Renal cortex interstitium (tissue), 11 donors: ENCODE data around the gene NDUFA1. TPM values are rescaled to one million over a fixed set of nuclear protein-coding genes. Genes with fewer than 3 reads are reported as not detected.
"Not testable (repeated sequence)": the region's sequence is repeated elsewhere in the genome, so short reads cannot be mapped to it uniquely, and the experiment has no call there.

ENCODE experiments used
- DNase-seq, 11 donors: peaks; one replicate each; pipeline ENCODE4 v3.0.0-alpha.2; 2013; ENCODE audit warnings: low read depth in 9 of 11, low spot score in 4 of 11; ENCODE audit errors: extremely low read depth in 1 of 11
- polyA plus RNA-seq, 3 donors: library from polyadenylated mRNA; unstranded; fragments of 120-200 nt; gene quantifications; one replicate each; pipeline ENCODE4 v1.2.1, GENCODE V29; 2013; ENCODE audit not compliant: insufficient read length in 3 of 3

NDUFA1 gene
- polyA plus RNA-seq, 3 donors, result 120 to 166 (median 150) TPM

DNA sequence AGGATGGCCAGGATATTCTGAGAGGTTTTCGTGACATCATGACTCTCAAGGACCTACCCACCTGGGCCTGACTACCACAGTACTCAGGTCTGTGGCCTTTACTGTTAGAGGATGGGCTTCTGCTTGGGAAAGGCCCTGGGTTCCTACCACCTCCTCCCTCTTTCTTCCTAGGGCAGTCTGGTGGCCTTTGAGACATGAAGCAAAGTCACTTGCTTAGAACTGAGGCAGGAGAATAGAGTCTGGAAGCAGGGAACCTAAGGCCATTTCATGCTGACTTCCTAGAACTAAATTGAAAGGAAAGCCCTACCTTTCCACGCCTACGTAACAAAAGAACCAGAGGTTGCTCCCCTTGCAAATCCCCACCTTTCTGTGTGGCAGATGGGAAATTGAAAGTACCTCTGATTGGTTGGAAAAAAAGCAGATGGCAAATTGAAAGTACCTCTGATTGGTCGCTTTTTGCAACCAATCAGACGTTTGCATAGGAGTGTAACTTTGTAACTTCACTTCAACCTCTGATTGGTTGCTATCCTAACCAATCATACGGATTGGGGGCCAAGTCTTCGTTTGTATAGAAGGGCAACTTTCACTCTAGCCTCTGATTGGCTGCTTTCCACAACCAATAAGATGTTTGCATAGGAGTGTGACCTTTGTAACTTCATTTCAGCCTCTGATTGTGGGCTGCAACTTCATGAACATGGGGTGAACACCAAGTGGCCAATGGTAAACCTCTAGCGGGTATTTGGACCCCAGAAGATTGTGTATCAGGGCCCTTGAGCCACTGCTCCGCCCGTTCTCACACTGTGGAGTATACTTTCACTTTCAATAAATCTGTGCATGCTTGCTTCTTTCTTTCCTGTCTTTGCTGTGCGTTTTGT is 14.2 kb downstream of the NDUFA1 start:
- no peak for DNase-seq

DNA sequence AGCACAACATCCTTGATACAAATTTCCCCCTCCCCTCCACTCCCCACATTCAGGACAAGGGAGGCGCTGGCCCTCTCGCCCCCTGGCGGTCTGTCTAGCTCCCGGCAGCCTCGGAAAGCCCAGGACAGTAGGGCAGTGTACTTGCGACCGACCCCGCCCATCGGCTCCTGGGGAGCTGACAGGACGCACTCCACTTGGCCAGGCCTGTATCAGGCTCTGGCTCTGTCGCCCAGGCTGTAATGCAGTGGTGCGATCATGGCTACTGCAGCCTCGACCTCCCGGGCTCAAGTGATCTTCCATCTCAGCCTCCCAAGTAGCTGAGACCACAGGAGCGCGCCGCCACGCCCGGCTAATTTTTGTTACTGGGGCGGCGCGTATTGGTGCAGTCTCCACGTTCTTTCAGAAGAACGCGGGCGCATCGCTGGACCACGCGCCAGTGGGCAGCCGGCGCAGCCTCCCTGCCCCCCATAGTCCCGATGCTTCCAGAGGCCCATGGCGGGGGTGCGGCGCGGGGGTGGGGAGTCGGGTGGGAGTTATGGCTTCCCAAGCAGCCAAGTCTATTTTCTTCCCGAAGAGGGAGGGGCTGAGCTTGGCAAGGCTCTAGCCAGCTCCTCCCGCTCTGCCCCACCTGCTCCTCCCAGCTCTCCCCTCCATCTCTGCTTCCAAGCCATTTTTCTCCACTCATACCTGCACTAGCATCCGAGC is 16.2 kb downstream of the NDUFA1 start:
- peak in 2 of 11 donors; percentile 24 to 40 for DNase-seq

DNA sequence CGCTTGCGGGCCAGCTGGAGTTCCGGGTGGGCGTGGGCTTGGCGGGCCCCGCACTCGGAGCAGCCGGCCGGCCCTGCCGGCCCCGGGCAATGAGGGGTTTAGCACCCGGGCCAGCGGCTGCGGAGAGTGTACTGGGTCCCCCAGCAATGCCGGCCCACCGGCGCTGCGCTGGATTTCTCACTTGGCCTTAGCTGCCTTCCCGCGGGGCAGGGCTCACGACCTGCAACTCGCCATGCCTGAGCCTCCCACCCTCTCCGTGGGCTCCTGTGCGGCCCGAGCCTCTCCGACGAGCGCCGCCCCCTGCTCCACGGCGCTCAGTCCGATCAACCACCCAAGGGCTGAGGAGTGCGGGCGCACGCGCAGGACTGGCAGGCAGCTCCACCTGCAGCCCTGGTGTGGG is 19.0 kb downstream of the NDUFA1 start:
- not testable (repeated sequence) for DNase-seq

DNA sequence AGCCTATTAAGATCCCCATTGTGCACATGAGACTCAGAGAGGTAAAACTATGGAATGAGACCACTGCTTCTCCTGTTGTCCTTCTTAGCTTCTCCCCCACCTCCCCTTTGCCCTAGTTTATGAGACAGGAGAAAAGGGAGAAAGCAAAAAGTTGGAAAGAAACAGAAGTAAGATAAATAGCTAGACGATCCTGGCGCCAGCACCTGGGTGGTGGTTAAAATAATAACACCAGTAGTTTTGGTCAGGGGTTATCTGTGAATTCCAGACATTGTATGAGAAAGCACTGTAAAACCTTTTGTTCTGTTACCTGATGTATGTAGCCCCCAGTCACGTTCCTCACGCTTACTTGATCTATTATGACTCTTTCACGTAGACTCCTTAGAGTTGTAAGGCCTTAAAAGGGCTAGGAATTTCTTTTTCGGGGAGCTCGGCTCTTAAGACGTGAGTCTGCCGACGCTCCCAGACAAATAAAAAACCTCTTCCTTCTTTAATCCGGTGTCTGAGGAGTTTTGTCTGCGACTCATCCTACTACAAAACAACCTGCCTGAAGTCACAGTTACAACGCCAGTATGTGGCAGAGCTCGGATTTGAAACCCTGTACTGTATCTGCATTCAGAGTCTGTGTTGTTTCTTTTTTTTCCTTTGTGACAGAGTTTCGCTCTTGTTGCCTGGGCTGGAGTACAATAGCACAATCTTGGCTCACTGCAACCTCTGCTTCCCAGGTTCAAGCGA is 20.5 kb downstream of the NDUFA1 start:
- not testable (repeated sequence) for DNase-seq

DNA sequence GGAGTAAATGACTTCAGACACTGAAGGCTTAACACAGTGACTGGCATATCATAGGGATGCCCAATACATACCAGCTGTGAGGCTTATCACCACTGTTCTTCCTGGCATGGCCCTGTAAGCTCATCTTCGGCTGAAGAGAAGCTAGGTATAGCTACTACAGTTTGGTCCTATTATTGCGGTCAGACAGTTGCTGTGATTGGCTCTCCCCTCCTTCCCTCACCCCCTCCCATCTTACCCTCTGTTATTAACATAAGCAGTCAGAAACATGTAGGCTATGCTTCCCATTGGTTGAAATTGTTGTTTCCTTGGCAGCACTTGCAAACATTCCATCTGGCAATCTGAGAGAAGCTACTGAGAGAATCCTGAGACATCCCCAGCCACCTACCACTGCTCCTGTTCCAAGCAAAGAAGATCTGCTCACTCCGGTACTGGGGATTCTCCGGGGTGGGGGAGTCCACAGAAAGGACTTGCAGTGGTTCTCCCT is 24.3 kb downstream of the NDUFA1 start, which contains the start of gene AKAP14:
Gene AKAP14 (plus strand): TSS at position 51 of the 484 bp plus-strand sequence. CDS start 7,331 bp downstream, outside the sequence.
- DNase-seq, result no peak

DNA sequence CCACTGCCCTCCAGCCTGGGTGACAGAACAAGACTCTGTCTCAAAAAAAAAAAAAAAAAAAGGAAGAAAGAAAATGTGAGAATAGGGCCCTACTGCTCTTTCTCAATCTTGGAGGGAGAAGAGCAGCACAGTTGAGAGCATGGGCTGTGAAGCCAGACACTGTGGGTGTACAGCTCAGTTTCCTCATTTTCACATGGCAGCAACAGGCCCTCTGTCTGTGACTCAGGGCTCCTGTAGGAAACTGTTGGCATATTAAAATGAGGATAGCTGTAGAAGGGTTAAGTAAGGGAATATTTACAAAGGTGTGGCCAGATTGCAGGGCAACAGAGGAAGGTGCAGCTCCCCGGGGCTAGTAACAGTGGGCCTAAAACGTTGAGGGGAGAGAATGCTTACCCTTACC is 27.5 kb downstream of the NDUFA1 start:
- no peak for DNase-seq

DNA sequence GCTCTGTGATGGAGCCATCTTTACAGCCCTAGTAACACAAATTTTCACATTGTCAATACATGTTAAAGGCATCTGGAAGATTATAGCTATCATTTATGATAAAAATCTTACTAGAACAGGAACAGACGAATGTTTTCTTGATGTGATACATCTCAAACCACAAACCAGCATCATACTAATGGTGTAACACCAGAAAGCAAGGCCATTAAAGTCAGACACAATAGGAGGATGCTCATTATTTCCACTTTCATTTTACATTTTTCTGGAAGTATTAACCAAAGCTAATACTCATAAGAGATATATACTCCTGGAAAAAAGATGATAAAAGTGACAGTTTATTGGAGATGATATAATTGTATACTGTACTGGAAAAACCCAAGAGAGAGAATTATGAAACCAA is 29.3 kb downstream of the NDUFA1 start:
- DNase-seq, result no peak

DNA sequence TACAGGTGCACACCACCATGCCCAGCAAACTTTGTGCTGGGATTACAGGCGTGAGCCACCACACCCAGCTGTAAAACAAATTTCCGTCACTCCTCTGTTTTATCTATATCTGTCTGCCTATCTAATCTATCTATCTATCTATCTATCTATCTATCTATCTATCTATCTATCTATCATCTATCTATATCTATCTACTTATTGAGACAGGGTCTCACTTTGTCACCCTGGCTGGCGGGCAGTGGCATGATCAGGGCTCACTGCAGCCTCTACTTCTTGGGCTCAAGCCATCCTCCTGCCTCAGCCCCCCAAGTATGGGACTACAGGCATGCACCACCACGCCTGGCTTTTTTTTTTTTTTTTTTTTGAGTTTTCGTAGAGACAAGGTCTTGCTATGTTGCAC is 44.7 kb downstream of the NDUFA1 start:
- no peak for DNase-seq

DNA sequence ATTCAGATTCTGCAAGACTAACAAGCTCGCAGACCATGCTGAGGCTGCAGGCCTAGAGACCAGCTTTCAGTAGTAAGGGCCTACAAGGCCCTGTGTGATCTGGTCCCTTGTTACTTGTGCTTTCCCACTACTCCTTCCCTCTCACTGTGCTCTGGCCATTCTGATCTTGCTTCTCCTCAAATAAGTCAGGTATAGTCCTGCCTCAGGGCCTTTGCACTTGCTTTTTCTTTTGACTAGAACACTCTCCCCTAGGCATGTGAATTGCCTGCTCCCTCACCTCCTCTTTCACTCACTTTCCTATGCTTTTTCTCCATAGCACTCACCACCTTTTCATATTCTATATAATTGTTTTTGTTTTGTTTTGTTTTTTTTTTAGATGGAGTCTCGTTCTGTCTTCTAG is 46.2 kb downstream of the NDUFA1 start:
- DNase-seq, result no peak

DNA sequence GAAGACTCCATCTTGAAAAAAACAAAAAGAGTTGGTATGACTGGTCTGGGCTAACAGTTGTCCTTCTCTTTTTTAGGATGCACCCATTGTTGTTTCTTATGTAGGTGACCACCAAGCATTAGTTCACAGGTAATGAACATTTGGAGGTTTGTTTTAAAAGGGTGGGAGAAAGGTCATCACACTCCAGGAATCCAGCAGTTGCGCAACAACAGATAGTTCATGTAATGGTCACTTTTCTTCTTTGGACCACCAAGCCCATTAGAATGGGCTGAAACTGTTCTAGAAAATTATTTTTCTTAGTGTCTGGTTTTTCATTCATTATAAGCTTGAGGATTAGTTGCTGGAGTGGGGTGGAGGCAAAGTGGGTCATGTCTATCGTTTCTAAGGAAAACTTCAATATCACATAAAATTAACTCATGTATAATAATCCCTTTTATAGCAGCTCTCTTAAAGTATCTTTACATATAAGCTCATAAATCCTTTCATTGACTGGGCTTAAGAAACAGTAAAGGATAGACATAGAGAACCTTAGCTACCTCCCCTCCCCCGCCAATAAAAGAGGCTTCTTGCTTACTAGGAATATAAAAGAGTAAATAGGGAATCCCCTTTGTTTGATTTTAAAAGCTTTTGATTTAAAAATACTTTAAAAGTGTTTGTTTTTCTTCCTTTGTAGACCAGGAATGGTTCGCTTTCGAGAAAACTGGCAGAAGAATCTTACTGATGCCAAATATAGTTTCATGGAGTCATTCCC is 48.4 kb downstream of the NDUFA1 start:
- DNase-seq, result no peak

DNA sequence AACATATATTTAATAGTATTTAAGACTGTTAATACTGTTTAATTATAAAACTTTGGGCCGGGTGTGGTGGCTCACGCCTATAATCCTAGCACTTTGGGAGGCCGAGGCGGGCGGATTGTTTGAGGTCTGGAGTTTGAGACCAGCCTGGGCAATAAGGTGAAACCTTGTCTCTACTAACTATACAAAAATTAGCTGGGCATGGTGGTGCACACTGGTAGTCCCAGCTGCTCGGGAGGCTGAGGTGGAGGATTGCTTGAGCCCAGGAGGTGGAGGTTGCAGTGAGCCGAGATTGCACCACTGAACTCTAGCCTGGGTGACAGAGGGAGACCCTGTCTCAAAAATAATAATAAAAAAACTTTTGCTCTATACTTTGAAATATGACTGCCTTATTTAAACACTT is 50.8 kb downstream of the NDUFA1 start:
- DNase-seq, result not testable (repeated sequence)

Other genes starting within 250 kb of the NDUFA1 start
- 10 to 100 TPM; 66.6 to 69.9 (median 69.8) TPM for gene SEPTIN6, start 178.7 kb upstream of the NDUFA1 start, polyA plus RNA-seq
- gene SOWAHD, start 113.2 kb upstream of the NDUFA1 start, polyA plus RNA-seq, result under 1 TPM; 0.45 to 0.82 (median 0.70) TPM
- gene RPL39, start 80.2 kb upstream of the NDUFA1 start, polyA plus RNA-seq, result 1,000 to 10,000 TPM; 1,870 to 2,660 (median 2,378) TPM
- 10 to 100 TPM; 33.5 to 34.9 (median 33.8) TPM for gene UPF3B, start 18.9 kb upstream of the NDUFA1 start, polyA plus RNA-seq
- 10 to 100 TPM; 11.5 to 13.0 (median 12.1) TPM for gene RNF113A, start 99 bp upstream of the NDUFA1 start, polyA plus RNA-seq
- gene AKAP14, start 24.1 kb downstream of the NDUFA1 start, polyA plus RNA-seq, result under 1 TPM in 2 of 3 donors, not detected in 1; 0.24 to 0.26 TPM
- 10 to 100 TPM; 13.4 to 15.6 (median 15.0) TPM for gene NKAP, start 71.9 kb downstream of the NDUFA1 start, polyA plus RNA-seq
- gene RHOXF2B, start 205.9 kb downstream of the NDUFA1 start, polyA plus RNA-seq, result under 1 TPM in 1 of 3 donors, not detected in 2; 0.11 TPM
- gene RHOXF1, start 244.1 kb downstream of the NDUFA1 start, polyA plus RNA-seq, result 1 to 10 TPM in 2 of 3 donors, under 1 TPM in 1; 0.17 to 3.1 (median 1.0) TPM